ENCODE results near the gene GRM4. TPM values are rescaled to one million over a fixed set of nuclear protein-coding genes. Genes with fewer than 3 reads are reported as not detected.
A peak's percentile ranks its signal among the peaks of the same experiment; 100 is the strongest.

The GRM4 gene
- total RNA-seq, 2 experiments from 2014 or later: 0.27 TPM; not detected in 1

- Mint-ChIP-seq H3K27me3 (ENCODE audit: low read depth) (peaks cover 17% of the 10 kb centered on the region), H3K4me3 (no peak overlapping the region), H3K4me1 (ENCODE audit: low read depth) (peaks cover 6% of the 10 kb centered on the region), H3K27ac (no peak overlapping the region), H3K9me3 (no peaks in the 10 kb centered on the region), H3K36me3 (ENCODE audit: low read depth) (no peaks in the 10 kb centered on the region)
- intact Hi-C loops (cut with micrococcal nuclease): no loop called here
- peak; percentile 24 for DNase-seq
- CTCF ChIA-PET: no interaction called here
Measured at GRCh38 chr6:33975661-33976436, 170.0 kb downstream of the GRM4 start.

- Mint-ChIP-seq H3K36me3 (ENCODE audit: low read depth) (no peaks in the 10 kb centered on the region), H3K4me1 (ENCODE audit: low read depth) (peaks cover 6% of the 10 kb centered on the region), H3K4me3 (no peak overlapping the region), H3K27me3 (ENCODE audit: low read depth) (peaks cover 21% of the 10 kb centered on the region), H3K27ac (no peak overlapping the region), H3K9me3 (no peaks in the 10 kb centered on the region)
- intact Hi-C loops (cut with micrococcal nuclease): no loop called here
- no peak for DNase-seq
- CTCF ChIA-PET: no interaction called here
Measured at GRCh38 chr6:33974471-33974870, 171.4 kb downstream of the GRM4 start.

- Mint-ChIP-seq H3K4me1 (ENCODE audit: low read depth) (peaks cover 6% of the 10 kb centered on the region), H3K4me3 (no peak overlapping the region), H3K9me3 (no peaks in the 10 kb centered on the region), H3K27ac (no peak overlapping the region), H3K36me3 (ENCODE audit: low read depth) (no peaks in the 10 kb centered on the region), H3K27me3 (ENCODE audit: low read depth) (peaks cover 21% of the 10 kb centered on the region)
- intact Hi-C loops (cut with micrococcal nuclease): no loop called here
- no peak for DNase-seq
- CTCF ChIA-PET: interaction anchor here (0.6 kb wide), 1 partner anchor 126 kb away, joined by 6 read pairs; no protein-coding TSS in a partner anchor
Measured at GRCh38 chr6:33974030-33974429, 171.9 kb downstream of the GRM4 start.

- DNase-seq: no peak
- Mint-ChIP-seq H3K27me3 (ENCODE audit: low read depth) (peaks cover 22% of the 10 kb centered on the region), H3K27ac (no peak overlapping the region), H3K36me3 (ENCODE audit: low read depth) (no peaks in the 10 kb centered on the region), H3K9me3 (no peaks in the 10 kb centered on the region), H3K4me3 (no peak overlapping the region), H3K4me1 (ENCODE audit: low read depth) (peaks cover under 1% of the 10 kb centered on the region)
- CTCF ChIA-PET: no interaction called here
- intact Hi-C loops (cut with micrococcal nuclease): no loop called here
Measured at GRCh38 chr6:33971580-33971979, 174.3 kb downstream of the GRM4 start.

Small RNA genes lying within 50 kb of the gene (microRNA-seq; reads per million reads assigned to microRNA genes)
- 4.9 reads per million for gene MIR1275 (ENCODE audit: borderline microRNAs expressed, borderline replicate concordance)

Other genes with a start within 250 kb of the GRM4 start
- gene HMGA1, start 90.8 kb upstream of the GRM4 start, total RNA-seq: 100 to 1,000 TPM; 705 to 712 TPM
- gene SMIM29, start 102.9 kb upstream of the GRM4 start, total RNA-seq: 10 to 100 TPM; 11.7 to 13.8 TPM
- 10 to 100 TPM; 14.0 to 14.3 TPM for gene NUDT3, start 246.6 kb upstream of the GRM4 start, total RNA-seq